SHP77 treated with DMSO at 0.1 percent for 48 hours (cell line): ENCODE measurements around the gene KISS1.

Experiments
- DNase-seq: peaks from one replicate; lab custom pipeline; 2025; lab: John Stamatoyannopoulos, UW

Gene KISS1

GRCh38 chr1:204191456-204191855 lies 4.8 kb downstream of the KISS1 start:
- no peak for DNase-seq

- DNase-seq, result no peak
Observed at GRCh38 chr1:204190212-204191211, 5.8 kb downstream of the KISS1 start.

- no peak for DNase-seq
Observed at GRCh38 chr1:204188959-204189639, 7.2 kb downstream of the KISS1 start.

- DNase-seq, result no peak
Observed at GRCh38 chr1:204186597-204186996, 9.7 kb downstream of the KISS1 start.

- no peak for DNase-seq
Observed at GRCh38 chr1:204181116-204181515, 15.2 kb downstream of the KISS1 start.

GRCh38 chr1:204180133-204180532 lies 16.2 kb downstream of the KISS1 start:
- no peak for DNase-seq

GRCh38 chr1:204178487-204179281 lies 17.6 kb downstream of the KISS1 start:
- DNase-seq, result no peak

- no peak for DNase-seq
Observed at GRCh38 chr1:204177133-204177532, 19.2 kb downstream of the KISS1 start.

- DNase-seq, result no peak
Observed at GRCh38 chr1:204176049-204176448, 20.2 kb downstream of the KISS1 start.

- DNase-seq, result no peak
Observed at GRCh38 chr1:204174958-204175357, 21.3 kb downstream of the KISS1 start.

GRCh38 chr1:204172404-204173029 lies 23.8 kb downstream of the KISS1 start:
- DNase-seq, result no peak

GRCh38 chr1:204171751-204172178 lies 24.5 kb downstream of the KISS1 start:
- no peak for DNase-seq

GRCh38 chr1:204170494-204171155 lies 25.7 kb downstream of the KISS1 start:
- no peak for DNase-seq

GRCh38 chr1:204169858-204170257 lies 26.4 kb downstream of the KISS1 start:
- DNase-seq, result no peak

GRCh38 chr1:204167730-204168129 lies 28.6 kb downstream of the KISS1 start:
- no peak for DNase-seq

GRCh38 chr1:204166219-204166618 lies 30.1 kb downstream of the KISS1 start, which contains the start of gene REN:
Gene REN (minus strand): TSS chr1:204166337. CDS start chr1:204166293, 44 bp downstream.
- DNase-seq, result no peak

- DNase-seq, result peak; percentile 58
Observed at GRCh38 chr1:204162494-204163074, 33.7 kb downstream of the KISS1 start.

- DNase-seq, result no peak
Observed at GRCh38 chr1:204161609-204162493, 34.4 kb downstream of the KISS1 start.

GRCh38 chr1:204157962-204158361 lies 38.3 kb downstream of the KISS1 start:
- DNase-seq, result no peak

- no peak for DNase-seq
Observed at GRCh38 chr1:204155881-204156280, 40.4 kb downstream of the KISS1 start.
